Measurements from ENCODE around the gene EOLA1.
"Not testable (repeated sequence)": the region's sequence is repeated elsewhere in the genome, so short reads cannot be mapped to it uniquely, and the experiment has no call there.

GRCh38 chrX:149550454-149550853 lies 9.6 kb downstream of the EOLA1 start:
- not testable (repeated sequence) for TF ChIP-seq CTCF (optimal IDR thresholded peaks at IDR 0.05 in 1 of 3, IDR thresholded peaks at IDR 0.05 in 1 of 3, conservative IDR thresholded peaks at IDR 0.05 in 1 of 3; ENCODE audit: extremely low read depth in 1 of 3, insufficient read depth in 2 of 3, low read length in 3 of 3); EZH2 (IDR thresholded peaks at IDR 0.05; ENCODE audit: low read length)
